CD4-positive, CD25-positive, alpha-beta regulatory T cell (primary cell): Measurements from ENCODE around the gene DLG2. TPM values are rescaled to one million over a fixed set of nuclear protein-coding genes. Genes with fewer than 3 reads are reported as not detected.

ENCODE experiments used
- ATAC-seq, 2 donors: fragments of 150-1000 bp; cut with Tn5 transposase; one replicate each; pipeline ENCODE4 v1.10.0; 2021; ENCODE audit warnings: low read depth in 2 of 2, moderate number of reproducible peaks in 2 of 2, moderate library complexity in 1 of 2
- DNase-seq, 3 donors: peaks; one replicate each; pipeline versions ENCODE4 v3.0.0 to v3.0.0-alpha.2; 2012 to 2022; ENCODE audit warnings: mixed read lengths in 1 of 3
- H3K27ac ChIP-seq: one replicate; pipeline ENCODE4 v1.7.0; 2013; ENCODE audit warnings: mild to moderate bottlenecking, low read length; ENCODE audit not compliant: insufficient read depth, poor library complexity, severe bottlenecking
- H3K27me3 ChIP-seq: one replicate; pipeline ENCODE4 v1.7.0; 2013; ENCODE audit warnings: low read length; ENCODE audit not compliant: control insufficient read depth, insufficient read depth
- H3K36me3 ChIP-seq: one replicate; pipeline ENCODE4 v1.7.0; 2013; ENCODE audit warnings: mild to moderate bottlenecking, low read length, moderate library complexity; ENCODE audit not compliant: control insufficient read depth, insufficient read depth
- H3K4me1 ChIP-seq: 2 replicates; pipeline ENCODE4 v1.7.0; 2013; ENCODE audit warnings: mild to moderate bottlenecking, low read length; ENCODE audit not compliant: insufficient read depth, control insufficient read depth, poor library complexity, severe bottlenecking
- H3K4me3 ChIP-seq: one replicate; pipeline ENCODE4 v1.7.0; 2013; ENCODE audit warnings: low read depth, mild to moderate bottlenecking, low read length, moderate library complexity
- H3K9me3 ChIP-seq, 2 experiments: 1 replicate in 1 of 2; 2 replicates in 1 of 2; pipeline ENCODE4 v1.7.0; 2013; ENCODE audit warnings: low read length in 2 of 2, mild to moderate bottlenecking in 1 of 2, moderate library complexity in 1 of 2; ENCODE audit not compliant: control insufficient read depth in 2 of 2
- H3K27ac Mint-ChIP-seq, 3 donors: one replicate each; pipeline ENCODE4 v1.8.0; 2020 to 2022; ENCODE audit warnings: mild to moderate bottlenecking in 3 of 3, mixed read lengths in 3 of 3, moderate library complexity in 2 of 3
- H3K27me3 Mint-ChIP-seq: one replicate; pipeline ENCODE4 v1.8.0; 2022; ENCODE audit warnings: mild to moderate bottlenecking, mixed read lengths
- H3K36me3 Mint-ChIP-seq: one replicate; pipeline ENCODE4 v1.8.0; 2020; ENCODE audit warnings: mixed read lengths
- H3K4me1 Mint-ChIP-seq, 4 donors: one replicate each; pipeline ENCODE4 v1.8.0; 2020 to 2022; ENCODE audit warnings: mixed read lengths in 4 of 4, mild to moderate bottlenecking in 1 of 4
- H3K4me3 Mint-ChIP-seq, 4 donors: one replicate each; pipeline ENCODE4 v1.8.0; 2020 to 2022; ENCODE audit warnings: mild to moderate bottlenecking in 4 of 4, mixed read lengths in 4 of 4, moderate library complexity in 3 of 4
- H3K9me3 Mint-ChIP-seq, 7 donors: one replicate each; pipeline ENCODE4 v1.8.0; 2020 to 2022; ENCODE audit warnings: mixed read lengths in 7 of 7, mild to moderate bottlenecking in 3 of 7, moderate library complexity in 2 of 7
- polyA plus RNA-seq, 4 donors: library from polyadenylated mRNA; unstranded; fragments of 300-500 nt; fragmentation: Illumina TruSeq; gene quantifications; one replicate each; pipeline ENCODE4 v1.2.3, GENCODE V29; 2021
- total RNA-seq: library from RNA; stranded (reverse); gene quantifications from one replicate; pipeline ENCODE4 v1.2.3, GENCODE V29; 2022

DLG2 gene
- total and polyA plus RNA-seq, 5 donors from 2014 or later = 0.26 to 2.0 (median 0.94) TPM

GRCh38 chr11:83866655-83867054 lies 1760.5 kb downstream of the DLG2 start:
- no peaks in the 10 kb centered on the region for H3K36me3 Mint-ChIP-seq
- no peaks in the 10 kb centered on the region for H3K36me3 ChIP-seq
- H3K27me3 Mint-ChIP-seq = no peaks in the 10 kb centered on the region
- no peak overlapping the region for H3K4me3 ChIP-seq
- H3K27ac Mint-ChIP-seq = no peak overlapping the region
- no peaks in the 10 kb centered on the region for H3K4me1 ChIP-seq
- DNase-seq (no peak), ATAC-seq (no peak)
- H3K9me3 ChIP-seq = no peaks in the 10 kb centered on the region
- no peaks in the 10 kb centered on the region for H3K27me3 ChIP-seq
- H3K27ac ChIP-seq = no peak overlapping the region
- no peaks in the 10 kb centered on the region for H3K4me1 Mint-ChIP-seq
- peaks cover 0 to 3% (median 0%) of the 10 kb centered on the region in 7 donors for H3K9me3 Mint-ChIP-seq
- H3K4me3 Mint-ChIP-seq = no peak overlapping the region

GRCh38 chr11:83865636-83866461 lies 1761.3 kb downstream of the DLG2 start:
- no peak for DNase-seq
- no peaks in the 10 kb centered on the region for H3K27me3 ChIP-seq
- no peaks in the 10 kb centered on the region for H3K9me3 ChIP-seq
- Mint-ChIP-seq H3K27ac (no peak overlapping the region), H3K27me3 (no peaks in the 10 kb centered on the region), H3K4me1 (no peaks in the 10 kb centered on the region), H3K4me3 (no peak overlapping the region), H3K36me3 (no peaks in the 10 kb centered on the region), H3K9me3 (peaks cover 0 to 7% (median 1%) of the 10 kb centered on the region in 7 donors)
- H3K27ac ChIP-seq = no peak overlapping the region
- H3K36me3 ChIP-seq = no peaks in the 10 kb centered on the region
- no peak for ATAC-seq
- H3K4me3 ChIP-seq = no peak overlapping the region
- H3K4me1 ChIP-seq = no peaks in the 10 kb centered on the region

DNA sequence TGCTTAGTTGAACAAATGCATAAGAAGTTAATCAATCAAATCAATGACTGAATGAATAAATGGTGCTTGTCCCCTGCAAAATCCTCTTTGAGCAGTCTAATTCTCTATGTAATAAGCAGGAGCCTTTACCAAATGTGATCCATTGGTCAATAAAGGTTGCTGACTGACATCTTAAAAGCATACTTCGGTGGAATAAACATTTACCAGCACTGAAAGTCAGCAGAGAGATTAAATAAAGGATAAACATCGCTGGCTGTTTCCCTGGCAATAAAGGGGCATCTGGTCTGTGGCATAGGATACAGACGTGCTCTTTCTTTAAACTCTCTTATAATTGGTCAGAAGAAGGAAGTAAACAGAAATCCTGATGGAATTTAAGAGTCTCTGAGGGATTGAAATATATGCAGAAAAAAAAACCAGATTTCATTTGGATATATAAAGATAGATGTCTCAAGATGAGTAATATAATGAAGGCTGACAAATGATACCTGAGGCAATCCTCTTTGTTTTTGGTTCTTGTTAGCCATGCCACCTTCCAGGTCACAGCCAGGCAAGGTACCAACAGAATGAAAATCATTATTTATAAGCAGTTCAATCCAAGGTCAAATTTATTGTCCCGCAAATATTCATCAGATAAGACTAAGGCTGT lies 1762.6 kb downstream of the DLG2 start:
- H3K4me3 ChIP-seq = no peak overlapping the region
- peaks cover 0 to 8% (median 0%) of the 10 kb centered on the region in 7 donors for H3K9me3 Mint-ChIP-seq
- ATAC-seq (no peak), DNase-seq (no peak)
- H3K9me3 ChIP-seq = no peaks in the 10 kb centered on the region
- no peaks in the 10 kb centered on the region for H3K36me3 ChIP-seq
- no peaks in the 10 kb centered on the region for H3K4me1 Mint-ChIP-seq
- no peak overlapping the region for H3K27ac ChIP-seq
- H3K4me3 Mint-ChIP-seq = no peak overlapping the region
- no peaks in the 10 kb centered on the region for H3K27me3 Mint-ChIP-seq
- H3K36me3 Mint-ChIP-seq = no peaks in the 10 kb centered on the region
- no peak overlapping the region for H3K27ac Mint-ChIP-seq
- no peaks in the 10 kb centered on the region for H3K4me1 ChIP-seq
- no peaks in the 10 kb centered on the region for H3K27me3 ChIP-seq

DNA sequence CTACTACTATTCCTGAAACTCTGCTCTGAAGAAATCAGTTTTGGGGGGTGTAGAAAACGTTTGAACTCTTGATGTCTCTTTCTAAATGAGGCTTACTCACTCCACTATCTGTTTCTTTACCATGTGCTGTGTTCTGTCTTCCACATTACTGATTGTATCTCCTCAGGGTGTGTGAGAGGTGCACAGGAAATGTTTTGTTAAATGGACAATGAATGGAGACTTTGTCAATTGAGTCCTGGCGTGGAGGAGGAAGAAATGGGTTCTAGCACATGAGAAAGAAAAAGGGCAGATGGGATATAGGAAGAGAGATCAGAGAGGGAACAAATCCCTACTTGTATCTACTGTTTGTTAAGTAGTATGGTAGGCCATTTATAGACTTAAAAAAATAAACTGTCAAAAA lies 1763.9 kb downstream of the DLG2 start:
- H3K27me3 ChIP-seq = no peaks in the 10 kb centered on the region
- H3K27ac Mint-ChIP-seq = no peak overlapping the region
- no peak overlapping the region for H3K27ac ChIP-seq
- no peak overlapping the region for H3K4me3 Mint-ChIP-seq
- H3K4me1 ChIP-seq = no peaks in the 10 kb centered on the region
- peaks cover 0 to 10% (median 3%) of the 10 kb centered on the region in 7 donors for H3K9me3 Mint-ChIP-seq
- no peaks in the 10 kb centered on the region for H3K4me1 Mint-ChIP-seq
- no peak overlapping the region for H3K4me3 ChIP-seq
- no peaks in the 10 kb centered on the region for H3K36me3 ChIP-seq
- no peaks in the 10 kb centered on the region for H3K9me3 ChIP-seq
- H3K36me3 Mint-ChIP-seq = no peaks in the 10 kb centered on the region
- DNase-seq (no peak), ATAC-seq (no peak)
- H3K27me3 Mint-ChIP-seq = no peaks in the 10 kb centered on the region

- H3K4me3 Mint-ChIP-seq = no peak overlapping the region
- H3K4me1 ChIP-seq = no peaks in the 10 kb centered on the region
- H3K9me3 Mint-ChIP-seq = peaks cover 0 to 15% (median 4%) of the 10 kb centered on the region in 7 donors
- H3K4me1 Mint-ChIP-seq = no peaks in the 10 kb centered on the region
- DNase-seq (no peak), ATAC-seq (no peak)
- no peak overlapping the region for H3K27ac Mint-ChIP-seq
- H3K27me3 Mint-ChIP-seq = no peaks in the 10 kb centered on the region
- no peaks in the 10 kb centered on the region for H3K36me3 ChIP-seq
- H3K27ac ChIP-seq = no peak overlapping the region
- H3K27me3 ChIP-seq = no peaks in the 10 kb centered on the region
- H3K9me3 ChIP-seq = no peaks in the 10 kb centered on the region
- no peak overlapping the region for H3K4me3 ChIP-seq
- no peaks in the 10 kb centered on the region for H3K36me3 Mint-ChIP-seq
Observed at GRCh38 chr11:83862691-83863090, 1764.5 kb downstream of the DLG2 start.

GRCh38 chr11:83862033-83862432 lies 1765.1 kb downstream of the DLG2 start:
- Histone ChIP-seq H3K4me3 (no peak overlapping the region), H3K9me3 (no peaks in the 10 kb centered on the region), H3K36me3 (no peaks in the 10 kb centered on the region), H3K4me1 (no peaks in the 10 kb centered on the region), H3K27me3 (no peaks in the 10 kb centered on the region), H3K27ac (no peak overlapping the region)
- H3K27ac Mint-ChIP-seq = no peak overlapping the region
- ATAC-seq = no peak
- no peaks in the 10 kb centered on the region for H3K36me3 Mint-ChIP-seq
- no peaks in the 10 kb centered on the region for H3K4me1 Mint-ChIP-seq
- H3K27me3 Mint-ChIP-seq = no peaks in the 10 kb centered on the region
- H3K9me3 Mint-ChIP-seq = peaks cover 0 to 22% (median 4%) of the 10 kb centered on the region in 7 donors
- DNase-seq = no peak
- H3K4me3 Mint-ChIP-seq = no peak overlapping the region

GRCh38 chr11:83858694-83859093 lies 1768.5 kb downstream of the DLG2 start:
- Mint-ChIP-seq H3K36me3 (no peaks in the 10 kb centered on the region), H3K27me3 (no peaks in the 10 kb centered on the region), H3K9me3 (peaks cover 0 to 24% (median 6%) of the 10 kb centered on the region in 7 donors), H3K4me3 (no peak overlapping the region), H3K27ac (no peak overlapping the region), H3K4me1 (no peaks in the 10 kb centered on the region)
- Histone ChIP-seq H3K9me3 (no peaks in the 10 kb centered on the region), H3K4me1 (no peaks in the 10 kb centered on the region), H3K27me3 (no peaks in the 10 kb centered on the region), H3K27ac (no peak overlapping the region), H3K4me3 (no peak overlapping the region), H3K36me3 (no peaks in the 10 kb centered on the region)
- ATAC-seq (no peak), DNase-seq (no peak)

GRCh38 chr11:83855237-83855636 lies 1771.9 kb downstream of the DLG2 start:
- Histone ChIP-seq H3K27me3 (no peaks in the 10 kb centered on the region), H3K9me3 (no peaks in the 10 kb centered on the region), H3K4me1 (no peaks in the 10 kb centered on the region), H3K36me3 (no peaks in the 10 kb centered on the region), H3K27ac (no peak overlapping the region), H3K4me3 (no peak overlapping the region)
- H3K9me3 Mint-ChIP-seq = peaks cover 0 to 20% (median 4%) of the 10 kb centered on the region in 7 donors
- DNase-seq (no peak), ATAC-seq (no peak)
- H3K36me3 Mint-ChIP-seq = no peaks in the 10 kb centered on the region
- H3K4me1 Mint-ChIP-seq = no peaks in the 10 kb centered on the region
- no peaks in the 10 kb centered on the region for H3K27me3 Mint-ChIP-seq
- H3K4me3 Mint-ChIP-seq = no peak overlapping the region
- H3K27ac Mint-ChIP-seq = no peak overlapping the region
